Fibroblast of lung (primary cell): Measurements from ENCODE around the gene CFAP221. TPM values are rescaled to one million over a fixed set of nuclear protein-coding genes. Genes with fewer than 3 reads are reported as not detected.

ENCODE experiments used
- DNase-seq, 2 donors: peaks; one replicate each; pipeline versions ENCODE4 v3.0.0 to v3.0.0-alpha.2; 2010; ENCODE audit warnings: low read depth in 2 of 2
- H2AFZ ChIP-seq: 2 replicates; pipeline ENCODE4 v1.5.1; 2012; ENCODE audit warnings: low read length, control low read depth, inconsistent platforms
- H3K27ac ChIP-seq: 2 replicates; pipeline ENCODE4 v1.5.1; 2011; ENCODE audit warnings: low read length, control low read depth; ENCODE audit not compliant: insufficient read depth
- H3K27me3 ChIP-seq: 2 replicates; pipeline ENCODE4 v1.5.1; 2011; ENCODE audit warnings: mild to moderate bottlenecking, low read length; ENCODE audit not compliant: control insufficient read depth, insufficient read depth
- H3K36me3 ChIP-seq: 2 replicates; pipeline ENCODE4 v1.5.1; 2011; ENCODE audit warnings: low read length; ENCODE audit not compliant: control insufficient read depth, insufficient read depth
- H3K4me1 ChIP-seq: 2 replicates; pipeline ENCODE4 v1.5.1; 2011; ENCODE audit warnings: low read length; ENCODE audit not compliant: control insufficient read depth, insufficient read depth; ENCODE audit errors: extremely low read depth
- H3K4me2 ChIP-seq: 2 replicates; pipeline ENCODE4 v1.5.1; 2011; ENCODE audit warnings: low read length, control low read depth; ENCODE audit not compliant: insufficient read depth; ENCODE audit errors: extremely low read depth
- H3K4me3 ChIP-seq, 4 experiments: fragments of 200-600 bp in 1 of 4; sonication (generic) in 1 of 4; replicated peaks in 1 of 4; 2 replicates each; pipeline ENCODE4 v1.5.1; 2011 to 2016; ENCODE audit warnings: low read length in 4 of 4, low read depth in 3 of 4, mild to moderate bottlenecking in 3 of 4, control low read depth in 2 of 4, inconsistent platforms in 1 of 4, mixed read lengths in 1 of 4; ENCODE audit not compliant: insufficient read depth in 1 of 4; ENCODE audit errors: control extremely low read depth in 1 of 4
- H3K79me2 ChIP-seq: 2 replicates; pipeline ENCODE4 v1.5.1; 2012; ENCODE audit warnings: mild to moderate bottlenecking, low read length, inconsistent platforms; ENCODE audit not compliant: control insufficient read depth, insufficient read depth
- H3K9ac ChIP-seq: 2 replicates; pipeline ENCODE4 v1.5.1; 2011; ENCODE audit warnings: mild to moderate bottlenecking, low read length, control low read depth; ENCODE audit not compliant: insufficient read depth
- H3K9me3 ChIP-seq: 2 replicates; pipeline ENCODE4 v1.5.1; 2012; ENCODE audit warnings: low read depth, low read length; ENCODE audit not compliant: control insufficient read depth, insufficient read depth
- H4K20me1 ChIP-seq: 2 replicates; pipeline ENCODE4 v1.5.1; 2011; ENCODE audit warnings: low read length; ENCODE audit not compliant: control insufficient read depth, insufficient read depth; ENCODE audit errors: extremely low read depth
- EZH2 ChIP-seq: IDR thresholded peaks from 2 replicates; pipeline ENCODE4 v1.5.1; 2012; ENCODE audit warnings: low read length, control low read depth, mild to moderate bottlenecking; ENCODE audit errors: missing control alignments
- polyA minus RNA-seq: library from RNA; depleted of rRNA, polyadenylated mRNA; stranded (reverse); fragments of >200 nt; gene quantifications from 2 replicates; pipeline ENCODE4 v1.2.3, GENCODE V29; 2011; ENCODE audit warnings: low replicate concordance
- polyA plus RNA-seq, 2 donors: library from polyadenylated mRNA; depleted of rRNA in 1 of 2; stranded (reverse) in 1 of 2; unstranded in 1 of 2; fragments of >200 nt; gene quantifications; 2 replicates each; pipeline ENCODE4 v1.2.1, GENCODE V29; 2011 to 2012; ENCODE audit warnings: missing spikeins in 1 of 2
- total RNA-seq: library from RNA; depleted of rRNA; stranded (reverse); fragments of >200 nt; gene quantifications from 2 replicates; pipeline ENCODE4 v1.2.1, GENCODE V29; 2014
- TF ChIP-seq, protein P1 (sequence below), 2 donors: IDR thresholded peaks in 1 of 2; conservative IDR thresholded peaks in 1 of 2; 1 replicate in 1 of 2; 2 replicates in 1 of 2; pipeline ENCODE4 v1.5.1; 2011 to 2012; ENCODE audit warnings: low read length in 2 of 2, control low read depth in 1 of 2, inconsistent platforms in 1 of 2, low read depth in 1 of 2, mild to moderate bottlenecking in 1 of 2

Gene CFAP221
- total RNA-seq (0.26 TPM in 1 of 2 replicates, not detected in the other), polyA plus RNA-seq (0.07 TPM in 1 of 2 replicates, not detected in the other), polyA minus RNA-seq (not detected in 2 replicates)
- polyA plus RNA-seq (2012), result not detected in 2 replicates

DNA sequence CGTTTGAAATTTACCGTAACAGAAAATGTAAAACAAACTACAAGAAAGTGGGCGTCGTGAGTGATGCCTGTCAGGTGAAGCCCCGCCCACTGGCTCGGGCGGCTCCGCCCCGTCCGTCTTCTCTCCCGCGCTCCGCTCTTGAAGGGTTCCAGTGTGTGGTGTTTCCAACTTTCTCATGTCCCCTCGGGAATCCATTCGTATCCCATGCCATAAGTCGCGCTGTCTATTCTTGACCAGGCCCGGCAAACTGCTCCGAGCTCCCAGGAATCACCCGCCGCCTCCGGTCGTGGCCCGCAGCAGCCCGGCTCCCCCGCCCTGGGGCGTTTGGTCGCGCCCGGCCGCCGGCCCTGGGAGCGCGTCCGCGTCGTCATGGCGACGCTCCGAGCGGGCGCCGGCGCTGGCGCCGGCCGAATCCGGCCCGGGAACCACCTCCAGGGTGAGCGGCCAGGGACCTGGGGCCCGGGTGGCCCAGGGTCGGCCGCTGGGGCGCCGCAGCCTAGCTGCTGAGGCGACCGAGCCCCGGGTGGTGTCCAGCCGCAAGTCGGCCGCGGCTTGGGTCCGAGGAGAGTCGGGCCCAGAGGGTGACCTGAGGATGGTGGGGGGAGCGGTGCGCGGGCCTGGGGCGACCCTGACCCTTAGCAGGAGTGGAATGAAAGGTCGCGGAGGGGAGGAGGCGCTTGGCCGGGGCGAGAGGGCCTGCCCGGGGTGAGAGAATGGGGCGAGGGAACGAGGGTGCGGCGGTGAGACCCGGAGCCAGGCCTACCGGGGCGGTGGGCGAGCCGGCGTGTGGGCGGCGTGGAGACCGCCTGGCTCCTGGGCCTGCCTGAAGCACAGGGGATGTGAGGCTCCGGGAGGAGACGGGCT is at the start of gene CFAP221:
Gene CFAP221 (plus strand): TSS at position 375 of the 864 bp plus-strand sequence. CDS start 1,683 bp downstream, outside the sequence.
- H2AFZ ChIP-seq, result peak within 1 kb of the TSS; percentile 85
- H3K4me1 ChIP-seq, result no peaks in the 10 kb centered on the region
- no peaks in the 10 kb centered on the region for H3K9me3 ChIP-seq
- peak; percentile 55 for DNase-seq
- H3K4me2 ChIP-seq, result peak within 1 kb of the TSS; percentile 76
- H3K79me2 ChIP-seq, result no peaks in the 10 kb centered on the region
- peak within 1 kb of the TSS; percentile 30 to 62 (median 48) for H3K4me3 ChIP-seq
- TF ChIP-seq, protein P1, sequence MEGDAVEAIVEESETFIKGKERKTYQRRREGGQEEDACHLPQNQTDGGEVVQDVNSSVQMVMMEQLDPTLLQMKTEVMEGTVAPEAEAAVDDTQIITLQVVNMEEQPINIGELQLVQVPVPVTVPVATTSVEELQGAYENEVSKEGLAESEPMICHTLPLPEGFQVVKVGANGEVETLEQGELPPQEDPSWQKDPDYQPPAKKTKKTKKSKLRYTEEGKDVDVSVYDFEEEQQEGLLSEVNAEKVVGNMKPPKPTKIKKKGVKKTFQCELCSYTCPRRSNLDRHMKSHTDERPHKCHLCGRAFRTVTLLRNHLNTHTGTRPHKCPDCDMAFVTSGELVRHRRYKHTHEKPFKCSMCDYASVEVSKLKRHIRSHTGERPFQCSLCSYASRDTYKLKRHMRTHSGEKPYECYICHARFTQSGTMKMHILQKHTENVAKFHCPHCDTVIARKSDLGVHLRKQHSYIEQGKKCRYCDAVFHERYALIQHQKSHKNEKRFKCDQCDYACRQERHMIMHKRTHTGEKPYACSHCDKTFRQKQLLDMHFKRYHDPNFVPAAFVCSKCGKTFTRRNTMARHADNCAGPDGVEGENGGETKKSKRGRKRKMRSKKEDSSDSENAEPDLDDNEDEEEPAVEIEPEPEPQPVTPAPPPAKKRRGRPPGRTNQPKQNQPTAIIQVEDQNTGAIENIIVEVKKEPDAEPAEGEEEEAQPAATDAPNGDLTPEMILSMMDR (conservative IDR thresholded peaks at IDR 0.05 in 1 of 2, IDR thresholded peaks at IDR 0.05 in 1 of 2; ENCODE audit: low read depth in 1 of 2, low read length in 2 of 2), result no peak
- peak; percentile 47 for TF ChIP-seq EZH2
- no peaks in the 10 kb centered on the region for H3K36me3 ChIP-seq
- H4K20me1 ChIP-seq, result no peaks in the 10 kb centered on the region
- peak within 1 kb of the TSS; percentile 45 for H3K9ac ChIP-seq
- no peak within 1 kb of the TSS for H3K27ac ChIP-seq
- H3K27me3 ChIP-seq, result peaks cover 15% of the 10 kb centered on the region

DNA sequence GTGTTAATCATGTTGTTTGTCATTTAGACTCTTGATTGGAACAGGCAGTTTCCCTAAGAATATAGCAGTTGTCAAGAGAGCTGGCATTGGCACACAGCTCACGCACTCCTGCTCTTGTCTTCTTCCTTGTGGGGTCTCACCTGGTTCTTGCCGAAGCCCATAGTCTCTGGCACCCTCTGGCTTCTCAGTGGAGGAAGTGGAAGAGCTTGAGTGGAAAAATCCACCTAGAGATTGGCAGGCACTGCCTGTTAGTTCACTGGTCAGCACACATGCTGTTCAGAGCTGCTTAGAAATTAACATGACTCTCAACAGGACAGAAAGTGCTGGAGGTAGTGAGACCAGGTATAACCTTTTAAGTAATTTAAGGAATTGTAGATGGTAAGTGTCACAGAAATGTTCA is 48.3 kb upstream of the CFAP221 start:
- Histone ChIP-seq H3K9me3 (no peaks in the 10 kb centered on the region), H3K4me2 (no peak overlapping the region), H2AFZ (no peak overlapping the region), H3K27ac (no peak overlapping the region), H3K4me3 (no peak overlapping the region), H3K4me1 (peaks cover 5% of the 10 kb centered on the region), H3K79me2 (no peaks in the 10 kb centered on the region), H4K20me1 (no peaks in the 10 kb centered on the region), H3K27me3 (no peaks in the 10 kb centered on the region), H3K36me3 (no peaks in the 10 kb centered on the region), H3K9ac (no peak overlapping the region)
- TF ChIP-seq EZH2, result no peak
- TF ChIP-seq, protein P1 (conservative IDR thresholded peaks at IDR 0.05 in 1 of 2, IDR thresholded peaks at IDR 0.05 in 1 of 2; ENCODE audit: low read depth in 1 of 2, low read length in 2 of 2), result no peak
- DNase-seq, result no peak

DNA sequence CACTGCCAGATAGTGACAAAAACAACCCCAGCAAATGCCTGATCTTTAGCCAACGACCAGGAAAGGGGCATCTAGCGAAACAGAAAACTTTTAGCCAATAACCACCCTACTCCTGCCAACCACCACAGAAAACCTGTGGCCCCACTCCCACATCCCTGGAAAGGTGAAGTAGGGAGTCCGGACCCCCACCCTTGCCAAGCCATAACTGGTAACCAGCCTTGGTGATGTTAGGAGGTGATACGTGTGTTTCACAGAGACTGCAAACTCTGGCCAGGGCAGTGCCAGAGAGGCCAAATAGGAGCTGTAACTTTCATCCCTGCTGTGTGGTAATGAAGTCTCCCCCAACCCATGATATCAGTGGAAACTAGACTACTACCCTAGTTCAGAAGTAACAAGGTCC is 47.6 kb upstream of the CFAP221 start:
- TF ChIP-seq, protein P1 (conservative IDR thresholded peaks at IDR 0.05 in 1 of 2, IDR thresholded peaks at IDR 0.05 in 1 of 2; ENCODE audit: low read depth in 1 of 2, low read length in 2 of 2), result no peak
- TF ChIP-seq EZH2, result no peak
- Histone ChIP-seq H3K79me2 (no peaks in the 10 kb centered on the region), H3K9ac (no peak overlapping the region), H2AFZ (no peak overlapping the region), H3K9me3 (no peaks in the 10 kb centered on the region), H3K4me1 (peaks cover 5% of the 10 kb centered on the region), H3K4me2 (no peak overlapping the region), H3K4me3 (no peak overlapping the region), H3K27me3 (no peaks in the 10 kb centered on the region), H3K36me3 (no peaks in the 10 kb centered on the region), H4K20me1 (no peaks in the 10 kb centered on the region), H3K27ac (no peak overlapping the region)
- DNase-seq, result no peak
